HepG2 (cell line): Measurements from ENCODE around the gene SRSF2. TPM values are rescaled to one million over a fixed set of nuclear protein-coding genes. Genes with fewer than 3 reads are reported as not detected.

Experiments used
- FOXP1 ChIP-seq, 2 experiments: fragments of 450-650 bp in 1 of 2; IDR thresholded peaks; 2 replicates each; pipeline ENCODE4 v1.6.1; 2017 to 2018; ENCODE audit warnings: antibody characterized with exemption in 1 of 2
- MEIS2 ChIP-seq: sonication (generic); formaldehyde crosslinking; IDR thresholded peaks from 2 replicates; pipeline ENCODE4 v1.9.0; 2021; ENCODE audit warnings: mild to moderate bottlenecking, missing genetic modification reagents
- NFATC3 ChIP-seq: sonication (generic); formaldehyde crosslinking; IDR thresholded peaks from 2 replicates; pipeline ENCODE4 v1.5.1; 2020; ENCODE audit warnings: mild to moderate bottlenecking, missing genetic modification reagents
- POLR2AphosphoS5 ChIP-seq: IDR thresholded peaks from 2 replicates; pipeline ENCODE4 v1.6.1; 2012; ENCODE audit warnings: low read depth, low read length
- YEATS2 ChIP-seq: sonication (generic); formaldehyde crosslinking; IDR thresholded peaks from 2 replicates; pipeline ENCODE4 v1.4.0; 2020; ENCODE audit warnings: missing genetic modification reagents, borderline replicate concordance
- ZNF354B ChIP-seq: sonication (generic); formaldehyde crosslinking; IDR thresholded peaks from 2 replicates; pipeline ENCODE4 v1.8.0; 2022; ENCODE audit warnings: mild to moderate bottlenecking, missing genetic modification reagents
- ZNF607 ChIP-seq: sonication (generic); formaldehyde crosslinking; IDR thresholded peaks from 2 replicates; pipeline ENCODE4 v1.5.1; 2020; ENCODE audit warnings: missing genetic modification reagents, mild to moderate bottlenecking, borderline replicate concordance
- ZNF703 ChIP-seq: sonication (generic); formaldehyde crosslinking; IDR thresholded peaks from 2 replicates; pipeline ENCODE4 v1.5.1; 2020; ENCODE audit warnings: missing genetic modification reagents, mild to moderate bottlenecking, moderate library complexity, borderline replicate concordance
- ZNF792 ChIP-seq: IDR thresholded peaks from 2 replicates; pipeline ENCODE4 v1.6.1; 2016
- polyA plus RNA-seq, 8 experiments: library from polyadenylated mRNA; depleted of rRNA in 3 of 8; stranded (reverse) in 7 of 8; unstranded in 1 of 8; fragments of >200 nt; fragmentation: Illumina TruSeq in 4 of 8; extraction: Trizol in 4 of 8; gene quantifications; 2 replicates each; pipeline versions ENCODE4 v1.2.1 to v1.2.3, GENCODE V29; 2011 to 2016; ENCODE audit warnings: low read depth in 4 of 8, missing spikeins in 1 of 8, mixed read lengths in 1 of 8; ENCODE audit not compliant: insufficient read depth in 1 of 8
- total RNA-seq, 5 experiments: library from RNA; depleted of rRNA; stranded (reverse); fragments of >200 nt; fragmentation: Illumina TruSeq; extraction: Trizol; gene quantifications; 2 replicates each; pipeline ENCODE4 v1.2.3, GENCODE V29; 2016; ENCODE audit warnings: low read depth in 1 of 5
- TF ChIP-seq, protein P1 (sequence below): sonication (generic); formaldehyde crosslinking; IDR thresholded peaks from 2 replicates; pipeline ENCODE4 v1.8.1; 2023; ENCODE audit warnings: mild to moderate bottlenecking, missing genetic modification reagents
- TF ChIP-seq, protein P2 (sequence below): sonication (generic); formaldehyde crosslinking; IDR thresholded peaks from 2 replicates; pipeline ENCODE4 v1.4.0; 2020; ENCODE audit warnings: missing genetic modification reagents
- TF ChIP-seq, protein P3 (sequence below): sonication (generic); formaldehyde crosslinking; IDR thresholded peaks from 2 replicates; pipeline ENCODE4 v1.4.0; 2020; ENCODE audit warnings: missing genetic modification reagents
- TF ChIP-seq, protein P4 (sequence below), 2 experiments: IDR thresholded peaks; 2 replicates each; pipeline ENCODE4 v1.6.1; 2011 to 2012; ENCODE audit warnings: low read length in 2 of 2, borderline replicate concordance in 1 of 2, low read depth in 1 of 2, mild to moderate bottlenecking in 1 of 2, moderate library complexity in 1 of 2
- TF ChIP-seq, protein P5 (sequence below): sonication (generic); formaldehyde crosslinking; IDR thresholded peaks from 2 replicates; pipeline ENCODE4 v1.8.0; 2022; ENCODE audit warnings: mild to moderate bottlenecking, missing genetic modification reagents, moderate library complexity
- TF ChIP-seq, protein P6 (sequence below): sonication (generic); formaldehyde crosslinking; IDR thresholded peaks from 2 replicates; pipeline ENCODE4 v1.8.0; 2022; ENCODE audit warnings: mild to moderate bottlenecking, missing genetic modification reagents
- TF ChIP-seq, protein P7 (sequence below): IDR thresholded peaks from 2 replicates; pipeline ENCODE4 v1.6.1; 2016; ENCODE audit warnings: mild to moderate bottlenecking

SRSF2 gene
- total and polyA plus RNA-seq, 2 of the 13 experiments (the other 11 are each of a cell fraction or from before 2014, with no cell fraction given), result 306 to 319 TPM

DNA sequence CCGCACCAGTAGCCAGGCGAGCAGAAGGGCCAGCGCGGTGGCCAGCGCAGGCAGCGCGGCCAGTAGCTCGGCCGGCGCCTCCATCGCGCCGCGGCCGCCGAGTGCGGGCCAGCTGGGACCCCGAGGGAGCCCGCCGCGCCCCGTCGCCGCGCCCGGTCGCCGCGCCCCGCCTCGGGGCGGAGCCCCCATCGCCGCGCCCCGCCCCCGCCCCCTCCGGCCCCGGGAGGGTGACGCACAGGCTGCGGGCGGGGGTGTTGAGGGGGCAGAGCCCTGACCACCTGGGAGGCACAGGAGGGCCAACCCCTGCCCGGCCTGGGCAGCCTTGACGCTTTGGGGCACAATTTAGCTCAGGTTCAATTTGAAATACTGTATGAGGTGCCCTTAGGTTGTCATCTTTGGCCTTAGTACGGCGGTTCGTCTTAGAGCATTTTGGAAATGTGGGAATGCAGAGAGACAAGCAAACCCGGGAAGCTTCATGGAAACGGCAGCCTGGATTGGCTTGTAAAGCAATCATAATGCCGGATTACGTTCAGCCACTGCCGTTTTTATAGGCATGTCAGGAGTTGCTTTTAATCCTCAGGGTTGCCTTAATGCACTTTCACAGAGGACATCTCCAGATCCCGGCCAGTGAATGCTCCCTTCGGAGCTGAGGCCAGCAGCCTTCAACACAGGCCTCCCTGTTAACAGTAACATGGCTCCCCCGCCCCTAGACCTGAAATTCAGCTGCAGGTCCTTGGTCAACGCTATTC is 26.1 kb downstream of the SRSF2 start, which contains the start of gene MXRA7 (continued):
- TF ChIP-seq, protein P1, sequence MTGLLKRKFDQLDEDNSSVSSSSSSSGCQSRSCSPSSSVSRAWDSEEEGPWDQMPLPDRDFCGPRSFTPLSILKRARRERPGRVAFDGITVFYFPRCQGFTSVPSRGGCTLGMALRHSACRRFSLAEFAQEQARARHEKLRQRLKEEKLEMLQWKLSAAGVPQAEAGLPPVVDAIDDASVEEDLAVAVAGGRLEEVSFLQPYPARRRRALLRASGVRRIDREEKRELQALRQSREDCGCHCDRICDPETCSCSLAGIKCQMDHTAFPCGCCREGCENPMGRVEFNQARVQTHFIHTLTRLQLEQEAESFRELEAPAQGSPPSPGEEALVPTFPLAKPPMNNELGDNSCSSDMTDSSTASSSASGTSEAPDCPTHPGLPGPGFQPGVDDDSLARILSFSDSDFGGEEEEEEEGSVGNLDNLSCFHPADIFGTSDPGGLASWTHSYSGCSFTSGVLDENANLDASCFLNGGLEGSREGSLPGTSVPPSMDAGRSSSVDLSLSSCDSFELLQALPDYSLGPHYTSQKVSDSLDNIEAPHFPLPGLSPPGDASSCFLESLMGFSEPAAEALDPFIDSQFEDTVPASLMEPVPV, result no peak
- TF ChIP-seq, protein P2, sequence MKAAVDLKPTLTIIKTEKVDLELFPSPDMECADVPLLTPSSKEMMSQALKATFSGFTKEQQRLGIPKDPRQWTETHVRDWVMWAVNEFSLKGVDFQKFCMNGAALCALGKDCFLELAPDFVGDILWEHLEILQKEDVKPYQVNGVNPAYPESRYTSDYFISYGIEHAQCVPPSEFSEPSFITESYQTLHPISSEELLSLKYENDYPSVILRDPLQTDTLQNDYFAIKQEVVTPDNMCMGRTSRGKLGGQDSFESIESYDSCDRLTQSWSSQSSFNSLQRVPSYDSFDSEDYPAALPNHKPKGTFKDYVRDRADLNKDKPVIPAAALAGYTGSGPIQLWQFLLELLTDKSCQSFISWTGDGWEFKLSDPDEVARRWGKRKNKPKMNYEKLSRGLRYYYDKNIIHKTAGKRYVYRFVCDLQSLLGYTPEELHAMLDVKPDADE (CRISPR knock-in tag), result no peak
- no peak for TF ChIP-seq FOXP1 (IDR thresholded peaks at IDR 0.05)
- TF ChIP-seq FOXP1 (CRISPR knock-in tag; IDR thresholded peaks at IDR 0.05), result no peak
- TF ChIP-seq, protein P3, sequence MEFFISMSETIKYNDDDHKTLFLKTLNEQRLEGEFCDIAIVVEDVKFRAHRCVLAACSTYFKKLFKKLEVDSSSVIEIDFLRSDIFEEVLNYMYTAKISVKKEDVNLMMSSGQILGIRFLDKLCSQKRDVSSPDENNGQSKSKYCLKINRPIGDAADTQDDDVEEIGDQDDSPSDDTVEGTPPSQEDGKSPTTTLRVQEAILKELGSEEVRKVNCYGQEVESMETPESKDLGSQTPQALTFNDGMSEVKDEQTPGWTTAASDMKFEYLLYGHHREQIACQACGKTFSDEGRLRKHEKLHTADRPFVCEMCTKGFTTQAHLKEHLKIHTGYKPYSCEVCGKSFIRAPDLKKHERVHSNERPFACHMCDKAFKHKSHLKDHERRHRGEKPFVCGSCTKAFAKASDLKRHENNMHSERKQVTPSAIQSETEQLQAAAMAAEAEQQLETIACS (CRISPR knock-in tag), result no peak
- TF ChIP-seq, protein P4, sequence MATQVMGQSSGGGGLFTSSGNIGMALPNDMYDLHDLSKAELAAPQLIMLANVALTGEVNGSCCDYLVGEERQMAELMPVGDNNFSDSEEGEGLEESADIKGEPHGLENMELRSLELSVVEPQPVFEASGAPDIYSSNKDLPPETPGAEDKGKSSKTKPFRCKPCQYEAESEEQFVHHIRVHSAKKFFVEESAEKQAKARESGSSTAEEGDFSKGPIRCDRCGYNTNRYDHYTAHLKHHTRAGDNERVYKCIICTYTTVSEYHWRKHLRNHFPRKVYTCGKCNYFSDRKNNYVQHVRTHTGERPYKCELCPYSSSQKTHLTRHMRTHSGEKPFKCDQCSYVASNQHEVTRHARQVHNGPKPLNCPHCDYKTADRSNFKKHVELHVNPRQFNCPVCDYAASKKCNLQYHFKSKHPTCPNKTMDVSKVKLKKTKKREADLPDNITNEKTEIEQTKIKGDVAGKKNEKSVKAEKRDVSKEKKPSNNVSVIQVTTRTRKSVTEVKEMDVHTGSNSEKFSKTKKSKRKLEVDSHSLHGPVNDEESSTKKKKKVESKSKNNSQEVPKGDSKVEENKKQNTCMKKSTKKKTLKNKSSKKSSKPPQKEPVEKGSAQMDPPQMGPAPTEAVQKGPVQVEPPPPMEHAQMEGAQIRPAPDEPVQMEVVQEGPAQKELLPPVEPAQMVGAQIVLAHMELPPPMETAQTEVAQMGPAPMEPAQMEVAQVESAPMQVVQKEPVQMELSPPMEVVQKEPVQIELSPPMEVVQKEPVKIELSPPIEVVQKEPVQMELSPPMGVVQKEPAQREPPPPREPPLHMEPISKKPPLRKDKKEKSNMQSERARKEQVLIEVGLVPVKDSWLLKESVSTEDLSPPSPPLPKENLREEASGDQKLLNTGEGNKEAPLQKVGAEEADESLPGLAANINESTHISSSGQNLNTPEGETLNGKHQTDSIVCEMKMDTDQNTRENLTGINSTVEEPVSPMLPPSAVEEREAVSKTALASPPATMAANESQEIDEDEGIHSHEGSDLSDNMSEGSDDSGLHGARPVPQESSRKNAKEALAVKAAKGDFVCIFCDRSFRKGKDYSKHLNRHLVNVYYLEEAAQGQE (IDR thresholded peaks at IDR 0.05; ENCODE audit: borderline replicate concordance in 1 of 2, low read depth in 1 of 2, low read length in 2 of 2), result no peak
- TF ChIP-seq, protein P5, sequence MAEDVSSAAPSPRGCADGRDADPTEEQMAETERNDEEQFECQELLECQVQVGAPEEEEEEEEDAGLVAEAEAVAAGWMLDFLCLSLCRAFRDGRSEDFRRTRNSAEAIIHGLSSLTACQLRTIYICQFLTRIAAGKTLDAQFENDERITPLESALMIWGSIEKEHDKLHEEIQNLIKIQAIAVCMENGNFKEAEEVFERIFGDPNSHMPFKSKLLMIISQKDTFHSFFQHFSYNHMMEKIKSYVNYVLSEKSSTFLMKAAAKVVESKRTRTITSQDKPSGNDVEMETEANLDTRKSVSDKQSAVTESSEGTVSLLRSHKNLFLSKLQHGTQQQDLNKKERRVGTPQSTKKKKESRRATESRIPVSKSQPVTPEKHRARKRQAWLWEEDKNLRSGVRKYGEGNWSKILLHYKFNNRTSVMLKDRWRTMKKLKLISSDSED (CRISPR knock-in tag), result no peak
- no peak for TF ChIP-seq POLR2AphosphoS5
- no peak for TF ChIP-seq NFATC3 (CRISPR knock-in tag)
- no peak for TF ChIP-seq YEATS2 (CRISPR knock-in tag)
- no peak for TF ChIP-seq ZNF354B (CRISPR knock-in tag)
- TF ChIP-seq MEIS2 (CRISPR knock-in tag), result no peak
- no peak for TF ChIP-seq ZNF607
- TF ChIP-seq, protein P6, sequence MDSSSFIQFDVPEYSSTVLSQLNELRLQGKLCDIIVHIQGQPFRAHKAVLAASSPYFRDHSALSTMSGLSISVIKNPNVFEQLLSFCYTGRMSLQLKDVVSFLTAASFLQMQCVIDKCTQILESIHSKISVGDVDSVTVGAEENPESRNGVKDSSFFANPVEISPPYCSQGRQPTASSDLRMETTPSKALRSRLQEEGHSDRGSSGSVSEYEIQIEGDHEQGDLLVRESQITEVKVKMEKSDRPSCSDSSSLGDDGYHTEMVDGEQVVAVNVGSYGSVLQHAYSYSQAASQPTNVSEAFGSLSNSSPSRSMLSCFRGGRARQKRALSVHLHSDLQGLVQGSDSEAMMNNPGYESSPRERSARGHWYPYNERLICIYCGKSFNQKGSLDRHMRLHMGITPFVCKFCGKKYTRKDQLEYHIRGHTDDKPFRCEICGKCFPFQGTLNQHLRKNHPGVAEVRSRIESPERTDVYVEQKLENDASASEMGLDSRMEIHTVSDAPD, result no peak
- no peak for TF ChIP-seq ZNF703 (CRISPR knock-in tag)
- 0 out of 2 replicates have a peak, but pooled peaks have one; percentile 38 for TF ChIP-seq ZNF792
- TF ChIP-seq, protein P7, sequence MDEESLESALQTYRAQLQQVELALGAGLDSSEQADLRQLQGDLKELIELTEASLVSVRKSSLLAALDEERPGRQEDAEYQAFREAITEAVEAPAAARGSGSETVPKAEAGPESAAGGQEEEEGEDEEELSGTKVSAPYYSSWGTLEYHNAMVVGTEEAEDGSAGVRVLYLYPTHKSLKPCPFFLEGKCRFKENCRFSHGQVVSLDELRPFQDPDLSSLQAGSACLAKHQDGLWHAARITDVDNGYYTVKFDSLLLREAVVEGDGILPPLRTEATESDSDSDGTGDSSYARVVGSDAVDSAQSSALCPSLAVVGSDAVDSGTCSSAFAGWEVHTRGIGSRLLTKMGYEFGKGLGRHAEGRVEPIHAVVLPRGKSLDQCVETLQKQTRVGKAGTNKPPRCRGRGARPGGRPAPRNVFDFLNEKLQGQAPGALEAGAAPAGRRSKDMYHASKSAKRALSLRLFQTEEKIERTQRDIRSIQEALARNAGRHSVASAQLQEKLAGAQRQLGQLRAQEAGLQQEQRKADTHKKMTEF (CRISPR knock-in tag), result peak; percentile 32; the same call in 1 of the 2 replicates
